Gastroesophageal sphincter (tissue), 3 donors: Measurements from ENCODE around the gene STYK1.

Source experiments
- CTCF ChIP-seq, 4 experiments: fragments of 200-600 bp in 2 of 4; fragments of 450-650 bp in 2 of 4; sonication (generic) in 1 of 4; IDR thresholded peaks; one replicate each; pipeline ENCODE4 v1.5.1; 2017 to 2019; ENCODE audit warnings: antibody characterized with exemption in 4 of 4, mild to moderate bottlenecking in 2 of 4, moderate library complexity in 2 of 4
- EP300 ChIP-seq: sonication (generic); formaldehyde crosslinking; IDR thresholded peaks from one replicate; pipeline ENCODE4 v1.6.1; 2017; ENCODE audit warnings: antibody characterized with exemption, mild to moderate bottlenecking
- POLR2AphosphoS5 ChIP-seq: sonication (generic); formaldehyde crosslinking; IDR thresholded peaks from one replicate; pipeline ENCODE4 v1.6.1; 2017; ENCODE audit warnings: antibody characterized with exemption

- TF ChIP-seq CTCF (IDR thresholded peaks at IDR 0.05), result no peak
- no peak for TF ChIP-seq POLR2AphosphoS5
- no peak for TF ChIP-seq EP300
Measured at GRCh38 chr12:10623131-10623530, 50.7 kb downstream of the STYK1 start.
